T-helper 1 cell treated with Interleukin-12 subunit alpha and Interleukin-12 subunit beta and Interleukin-4 antibody, amounts not matched to agents 30 μg/mL and 1 μg/mL, for 36 hours (primary cell): ENCODE results near the gene COMT.
"Not testable (repeated sequence)": the region's sequence is repeated elsewhere in the genome, so short reads cannot be mapped to it uniquely, and the experiment has no call there.

Source experiments
- H3K27ac Mint-ChIP-seq: one replicate; pipeline ENCODE4 v1.8.0; 2021; ENCODE audit warnings: mild to moderate bottlenecking, mixed read lengths
- H3K27me3 Mint-ChIP-seq: one replicate; pipeline ENCODE4 v1.8.0; 2021; ENCODE audit warnings: low read depth, mixed read lengths
- H3K36me3 Mint-ChIP-seq: one replicate; pipeline ENCODE4 v1.8.0; 2021; ENCODE audit warnings: low read depth, mixed read lengths
- H3K4me1 Mint-ChIP-seq: one replicate; pipeline ENCODE4 v1.8.0; 2021; ENCODE audit warnings: low read depth, mixed read lengths
- H3K4me3 Mint-ChIP-seq: one replicate; pipeline ENCODE4 v1.8.0; 2021; ENCODE audit warnings: mild to moderate bottlenecking, moderate library complexity, mixed read lengths
- H3K9me3 Mint-ChIP-seq: one replicate; pipeline ENCODE4 v1.8.0; 2021; ENCODE audit warnings: mixed read lengths

COMT gene

DNA sequence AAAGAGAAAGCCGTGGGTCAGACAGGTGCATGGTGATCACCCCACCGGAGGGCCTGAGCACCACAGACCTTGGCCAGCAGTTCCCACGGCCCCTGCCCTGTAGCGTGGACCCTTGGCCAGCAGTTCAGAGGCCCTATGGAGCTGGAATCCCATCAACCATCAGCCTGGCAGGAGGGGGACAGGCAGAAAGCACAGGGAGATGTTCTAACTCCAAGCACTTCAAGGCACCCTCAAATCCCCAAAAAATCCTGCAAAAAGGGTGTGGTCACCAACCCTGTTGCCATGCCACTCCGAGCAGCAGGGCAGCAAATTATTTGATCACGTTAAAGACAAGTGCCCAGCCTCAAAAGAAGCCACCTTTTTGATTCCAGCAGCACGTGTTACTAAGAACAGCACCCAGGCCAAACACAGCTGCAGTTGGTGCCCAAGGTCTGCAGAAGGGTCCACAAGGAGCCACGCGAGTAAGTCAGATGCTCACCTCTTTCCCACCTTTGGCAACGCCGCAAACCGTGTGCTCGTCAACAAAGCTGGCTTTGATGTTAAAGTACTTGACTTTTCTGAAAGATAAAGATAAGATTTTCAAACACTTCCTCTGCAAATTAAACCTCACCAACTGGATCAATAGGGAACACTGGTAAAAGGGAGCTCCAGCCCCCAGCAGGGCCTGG is 26.2 kb upstream of the COMT start:
- Mint-ChIP-seq H3K4me1 (no peaks in the 10 kb centered on the region), H3K4me3 (no peak overlapping the region), H3K36me3 (peaks cover 16% of the 10 kb centered on the region), H3K27ac (no peak overlapping the region), H3K27me3 (no peaks in the 10 kb centered on the region), H3K9me3 (no peaks in the 10 kb centered on the region)

DNA sequence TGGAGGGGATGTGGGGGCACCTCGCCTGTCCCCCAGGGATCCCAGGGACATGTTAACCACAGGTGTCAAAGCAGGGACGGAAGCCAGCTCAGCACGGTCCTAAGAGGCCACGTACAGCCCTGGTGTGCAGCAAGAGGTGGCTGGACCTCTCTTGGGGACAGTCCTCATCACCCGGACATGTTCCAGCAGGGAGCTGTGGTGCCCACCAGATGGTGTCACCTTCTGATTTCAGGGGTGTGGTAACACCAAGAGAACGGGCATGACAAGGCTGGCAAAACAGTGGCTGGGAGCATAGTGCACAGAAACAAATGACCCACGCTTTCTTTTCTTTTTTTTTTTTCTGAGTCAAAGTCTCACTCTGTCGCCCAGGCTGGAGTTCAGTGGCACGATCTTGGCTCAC is 25.6 kb upstream of the COMT start:
- no peak overlapping the region for H3K27ac Mint-ChIP-seq
- no peaks in the 10 kb centered on the region for H3K27me3 Mint-ChIP-seq
- no peak overlapping the region for H3K4me3 Mint-ChIP-seq
- H3K4me1 Mint-ChIP-seq: no peaks in the 10 kb centered on the region
- H3K36me3 Mint-ChIP-seq: peaks cover 16% of the 10 kb centered on the region
- H3K9me3 Mint-ChIP-seq: no peaks in the 10 kb centered on the region

DNA sequence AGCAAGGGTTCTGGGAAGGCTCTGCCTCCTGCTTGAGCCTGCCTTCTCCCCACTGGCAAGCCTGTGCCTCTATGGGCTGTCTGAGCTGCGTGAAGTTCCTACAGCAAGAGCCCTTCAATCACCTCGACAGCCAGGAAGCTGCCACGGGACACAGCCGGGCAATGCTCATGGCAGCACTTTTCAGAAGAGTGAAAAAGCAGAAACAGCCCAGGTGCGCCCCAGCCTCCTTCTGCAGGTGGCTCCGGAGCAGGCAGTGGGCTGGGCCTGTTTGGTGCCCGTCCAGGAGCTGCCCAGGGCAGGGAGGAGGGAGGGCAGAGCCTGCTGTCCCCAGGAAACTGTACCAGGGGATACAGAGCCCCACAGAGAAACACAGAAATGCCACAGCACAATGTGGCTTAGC is 24.6 kb upstream of the COMT start:
- no peak overlapping the region for H3K4me3 Mint-ChIP-seq
- H3K4me1 Mint-ChIP-seq: no peaks in the 10 kb centered on the region
- H3K9me3 Mint-ChIP-seq: no peaks in the 10 kb centered on the region
- H3K27me3 Mint-ChIP-seq: no peaks in the 10 kb centered on the region
- H3K36me3 Mint-ChIP-seq: peaks cover 13% of the 10 kb centered on the region
- H3K27ac Mint-ChIP-seq: no peak overlapping the region

DNA sequence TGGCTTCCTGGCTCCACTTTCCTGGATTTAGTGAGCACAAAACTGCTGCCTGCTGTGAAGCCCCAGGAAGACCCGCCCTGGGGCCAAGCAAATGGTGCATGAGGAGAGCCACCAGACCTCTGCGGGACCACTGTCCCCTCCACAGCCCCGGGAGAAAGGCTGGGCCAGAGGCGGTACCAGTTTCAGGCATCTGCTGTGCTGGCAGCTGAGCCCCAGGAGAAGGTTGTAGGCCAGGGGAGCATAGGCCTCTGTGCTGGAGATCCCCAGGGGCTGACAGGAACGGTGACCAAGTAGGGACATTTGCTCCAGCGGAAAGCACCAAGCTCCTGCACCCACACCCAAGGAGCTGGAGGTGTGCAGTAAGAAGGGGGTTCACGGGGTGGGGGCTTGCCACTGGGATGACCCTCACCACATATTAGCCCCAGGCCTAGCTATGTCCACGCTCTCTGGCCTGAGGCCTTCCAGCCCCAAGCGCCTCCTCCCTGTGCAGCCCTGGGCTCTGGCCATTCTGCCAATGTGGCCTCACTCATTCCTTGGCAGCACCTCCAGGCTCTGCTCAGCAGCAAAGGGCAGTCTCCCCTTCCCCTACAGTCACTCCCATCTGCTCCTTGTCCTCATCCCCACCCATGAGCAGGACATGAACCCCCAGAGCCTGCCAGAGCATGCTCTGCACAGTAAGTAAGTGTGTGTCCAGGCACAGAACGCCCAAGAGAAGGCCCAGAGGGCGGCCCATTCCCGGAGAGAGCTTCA is 24.0 kb upstream of the COMT start:
- H3K9me3 Mint-ChIP-seq: no peaks in the 10 kb centered on the region
- H3K4me1 Mint-ChIP-seq: no peaks in the 10 kb centered on the region
- H3K36me3 Mint-ChIP-seq: peaks cover 13% of the 10 kb centered on the region
- H3K27me3 Mint-ChIP-seq: no peaks in the 10 kb centered on the region
- no peak overlapping the region for H3K4me3 Mint-ChIP-seq
- H3K27ac Mint-ChIP-seq: no peak overlapping the region

DNA sequence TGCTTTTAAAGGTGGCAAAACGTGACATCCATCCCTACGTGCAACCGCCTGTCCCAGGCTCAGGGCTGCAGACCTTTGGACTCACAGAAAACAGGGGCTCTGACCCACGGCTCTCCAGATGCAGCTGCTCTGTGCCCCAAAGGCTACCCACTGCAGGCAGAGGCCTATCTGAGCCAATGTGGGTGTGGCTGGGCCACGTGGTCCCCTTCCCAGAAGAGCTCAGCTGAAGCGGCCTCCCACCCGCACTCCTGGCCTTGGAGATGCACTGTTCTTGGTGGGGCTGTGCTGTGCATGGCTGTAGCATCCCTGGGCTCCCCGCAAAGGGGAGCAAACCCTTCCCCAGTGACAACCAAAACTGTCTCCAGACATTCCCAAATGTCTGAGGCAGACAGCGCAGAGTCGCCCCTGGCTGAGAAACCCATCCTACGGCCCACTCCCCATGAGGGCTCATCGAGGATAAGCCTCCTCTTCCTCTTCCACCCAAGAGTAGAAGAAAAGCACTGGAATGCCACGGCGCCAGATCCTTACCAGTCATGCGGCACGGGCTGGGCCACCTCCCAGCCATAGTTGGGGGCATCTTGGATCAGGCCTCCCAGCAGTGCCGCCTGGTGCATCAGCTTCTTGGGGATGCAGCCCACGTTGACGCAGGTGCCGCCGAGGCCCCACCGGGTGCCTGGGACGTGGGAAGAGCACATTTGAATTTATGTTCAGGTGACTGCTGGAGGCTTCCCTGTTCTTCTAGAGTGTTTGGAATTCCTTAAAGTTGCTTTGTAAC is 23.1 kb upstream of the COMT start:
- H3K27ac Mint-ChIP-seq: no peak overlapping the region
- no peak overlapping the region for H3K4me3 Mint-ChIP-seq
- peaks cover 12% of the 10 kb centered on the region for H3K36me3 Mint-ChIP-seq

DNA sequence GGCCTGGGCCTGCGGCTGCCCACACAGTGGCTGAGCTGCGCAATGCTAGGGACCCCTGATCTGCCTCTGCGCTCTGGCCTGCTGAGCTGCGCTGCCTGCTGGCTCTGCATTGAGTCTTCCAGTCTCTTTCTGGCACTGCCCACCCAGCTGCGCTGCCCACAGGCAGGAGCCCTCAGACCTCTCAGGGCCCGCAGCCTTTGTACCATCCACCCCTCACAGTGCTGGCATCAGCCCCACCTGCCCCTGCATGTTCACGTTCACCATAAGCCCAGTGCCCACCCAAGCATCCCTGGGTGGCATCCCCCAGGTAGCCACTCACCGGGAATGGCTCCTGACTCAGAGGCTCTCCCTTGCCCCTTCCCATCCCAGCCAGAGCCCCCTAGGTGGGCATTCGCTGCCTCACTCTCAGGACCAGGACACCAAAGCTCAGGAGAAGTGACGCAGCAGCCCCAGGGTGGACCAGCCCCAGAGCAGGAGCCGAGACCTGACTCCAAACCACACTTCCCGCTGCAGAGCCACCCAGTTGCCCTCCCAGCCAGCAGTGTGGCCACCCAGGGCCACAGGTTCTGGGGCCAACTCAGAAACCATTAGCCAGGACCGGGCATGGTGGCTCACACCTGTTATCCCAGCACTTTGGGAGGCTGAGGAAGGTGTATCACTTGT is 21.7 kb upstream of the COMT start:
- Mint-ChIP-seq H3K36me3 (peaks cover 3% of the 10 kb centered on the region), H3K9me3 (no peaks in the 10 kb centered on the region), H3K27me3 (no peaks in the 10 kb centered on the region), H3K27ac (no peak overlapping the region), H3K4me1 (no peaks in the 10 kb centered on the region), H3K4me3 (no peak overlapping the region)

More for the DNA sequence above, 23.1 kb upstream of the COMT start:
- H3K9me3 Mint-ChIP-seq: no peaks in the 10 kb centered on the region
- no peaks in the 10 kb centered on the region for H3K4me1 Mint-ChIP-seq
- no peaks in the 10 kb centered on the region for H3K27me3 Mint-ChIP-seq

DNA sequence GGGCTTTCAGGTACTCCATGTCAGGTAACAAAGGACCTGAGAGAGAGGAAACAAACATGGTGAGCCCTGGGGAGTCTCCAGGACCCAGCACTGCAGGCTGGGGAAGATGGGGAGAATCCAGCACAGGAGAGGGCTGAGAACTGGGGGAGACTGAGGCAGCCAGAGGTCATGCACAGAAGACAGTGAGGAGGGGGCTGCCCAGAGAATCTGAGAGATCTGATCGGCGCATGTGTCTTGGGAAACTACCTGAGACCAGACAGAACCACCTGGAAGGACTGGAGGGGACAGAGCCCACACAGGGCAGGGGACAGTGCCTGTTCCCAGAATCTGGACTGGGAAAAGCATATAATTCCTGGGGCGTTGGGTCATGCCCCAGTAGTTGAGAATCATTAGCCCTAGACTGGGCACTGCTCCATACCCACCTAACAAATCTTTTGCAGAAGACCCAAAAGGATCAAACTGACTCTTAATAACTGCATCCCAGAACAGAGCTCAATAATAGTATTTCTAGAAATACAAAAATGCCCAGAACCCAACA is 20.0 kb upstream of the COMT start:
- H3K27me3 Mint-ChIP-seq: no peaks in the 10 kb centered on the region
- no peaks in the 10 kb centered on the region for H3K9me3 Mint-ChIP-seq
- peaks cover 2% of the 10 kb centered on the region for H3K36me3 Mint-ChIP-seq
- H3K4me1 Mint-ChIP-seq: no peaks in the 10 kb centered on the region
- no peak overlapping the region for H3K27ac Mint-ChIP-seq
- H3K4me3 Mint-ChIP-seq: no peak overlapping the region

DNA sequence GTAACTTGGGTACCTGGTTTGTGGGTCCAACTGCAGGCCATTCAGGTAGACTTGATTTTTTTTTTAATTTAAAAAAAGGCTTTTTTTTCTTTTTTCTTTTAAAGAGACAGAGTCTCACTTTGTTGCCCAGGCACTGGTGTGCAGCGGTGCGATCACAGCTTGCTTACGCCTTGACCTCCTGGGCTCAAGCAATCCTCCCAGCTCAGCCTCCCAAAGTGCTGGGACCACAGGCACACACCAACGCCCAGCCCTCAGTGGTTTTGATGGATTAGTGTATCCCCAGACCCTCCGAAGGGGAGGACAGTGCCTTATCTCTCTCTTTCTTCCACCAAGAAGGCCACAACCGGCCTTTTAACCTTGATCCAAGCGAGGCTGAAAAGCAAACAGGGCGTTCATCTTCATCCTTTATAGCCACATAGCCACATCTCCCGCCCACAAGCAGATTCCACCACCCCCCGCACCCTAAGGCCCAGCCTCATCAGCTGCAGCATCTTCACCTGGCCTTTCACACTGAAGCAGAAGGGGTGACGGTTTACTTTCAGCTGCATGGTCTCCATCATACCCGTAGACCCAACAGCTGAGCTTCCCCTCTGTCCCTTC is 17.6 kb upstream of the COMT start:
- peaks cover 2% of the 10 kb centered on the region for H3K36me3 Mint-ChIP-seq
- no peak overlapping the region for H3K27ac Mint-ChIP-seq
- no peaks in the 10 kb centered on the region for H3K9me3 Mint-ChIP-seq

DNA sequence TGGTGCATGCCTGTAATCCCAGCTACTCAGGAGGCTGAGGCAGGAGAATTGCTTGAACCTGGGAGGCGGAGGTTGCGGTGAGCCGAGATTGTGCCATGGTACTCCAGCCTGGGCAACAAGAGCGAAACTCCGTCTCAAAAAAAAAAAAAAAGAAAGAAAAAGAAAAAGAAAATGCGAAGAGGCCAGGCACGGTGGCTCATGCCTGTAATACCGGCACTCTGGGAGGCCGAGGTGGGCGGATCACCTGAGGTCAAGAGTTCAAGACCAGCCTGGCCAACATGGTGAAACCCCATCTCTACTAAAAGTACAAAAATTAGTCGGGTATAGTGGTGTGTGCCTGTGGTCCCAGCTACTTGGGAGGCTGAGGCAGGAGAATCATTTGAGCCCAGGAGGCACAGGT is 15.5 kb upstream of the COMT start:
- H3K27me3 Mint-ChIP-seq, H3K9me3 Mint-ChIP-seq, H3K4me1 Mint-ChIP-seq: not testable (repeated sequence)

More for the DNA sequence above, 17.6 kb upstream of the COMT start:
- no peaks in the 10 kb centered on the region for H3K4me1 Mint-ChIP-seq
- H3K27me3 Mint-ChIP-seq: no peaks in the 10 kb centered on the region
- no peak overlapping the region for H3K4me3 Mint-ChIP-seq

DNA sequence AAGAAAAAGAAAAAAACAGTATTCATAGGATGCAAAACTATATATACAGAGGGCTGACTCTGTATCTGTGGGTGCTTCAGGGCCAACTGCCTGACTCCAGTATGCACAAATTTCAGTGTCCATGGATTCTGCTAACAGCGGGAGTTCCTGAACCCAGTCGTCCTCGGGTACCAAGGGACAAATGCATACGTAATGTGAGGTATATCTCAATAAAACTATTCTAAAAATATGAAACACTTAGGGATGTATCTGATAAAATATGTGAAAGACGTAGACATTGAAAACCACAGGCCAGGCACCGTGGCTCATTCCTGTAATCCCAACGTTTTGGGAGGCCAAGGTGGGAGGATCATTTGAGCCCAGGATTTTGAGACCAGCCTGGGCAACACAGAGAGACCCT is 13.9 kb upstream of the COMT start:
- Mint-ChIP-seq H3K27me3 (no peaks in the 10 kb centered on the region), H3K4me3 (no peak overlapping the region), H3K4me1 (no peaks in the 10 kb centered on the region), H3K36me3 (peaks cover 2% of the 10 kb centered on the region), H3K27ac (no peak overlapping the region), H3K9me3 (no peaks in the 10 kb centered on the region)

More for the DNA sequence above, 15.5 kb upstream of the COMT start:
- H3K36me3 Mint-ChIP-seq, H3K4me3 Mint-ChIP-seq, H3K27ac Mint-ChIP-seq: not testable (repeated sequence)

DNA sequence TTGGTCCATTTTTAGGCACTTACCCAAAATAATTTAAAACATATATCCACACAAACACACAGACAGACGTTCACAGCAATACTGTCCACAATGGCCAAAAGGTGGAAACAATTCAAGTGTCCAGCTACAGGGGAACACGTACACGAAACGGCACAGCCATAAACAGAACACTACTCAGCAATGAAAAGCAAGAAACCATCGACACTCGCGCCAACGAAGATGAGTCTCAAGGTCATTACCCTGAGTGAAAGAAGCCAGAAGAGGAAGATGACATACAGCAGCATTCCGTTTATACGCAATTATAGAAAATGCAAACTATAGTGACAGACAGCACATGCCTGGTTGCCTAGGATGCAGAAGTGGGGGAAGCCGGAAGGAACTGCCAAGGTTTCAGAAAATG is 13.4 kb upstream of the COMT start:
- H3K4me1 Mint-ChIP-seq: no peaks in the 10 kb centered on the region
- H3K27me3 Mint-ChIP-seq: no peaks in the 10 kb centered on the region
- H3K4me3 Mint-ChIP-seq: no peak overlapping the region
- H3K36me3 Mint-ChIP-seq: peaks cover 2% of the 10 kb centered on the region
- H3K27ac Mint-ChIP-seq: no peak overlapping the region
- no peaks in the 10 kb centered on the region for H3K9me3 Mint-ChIP-seq

DNA sequence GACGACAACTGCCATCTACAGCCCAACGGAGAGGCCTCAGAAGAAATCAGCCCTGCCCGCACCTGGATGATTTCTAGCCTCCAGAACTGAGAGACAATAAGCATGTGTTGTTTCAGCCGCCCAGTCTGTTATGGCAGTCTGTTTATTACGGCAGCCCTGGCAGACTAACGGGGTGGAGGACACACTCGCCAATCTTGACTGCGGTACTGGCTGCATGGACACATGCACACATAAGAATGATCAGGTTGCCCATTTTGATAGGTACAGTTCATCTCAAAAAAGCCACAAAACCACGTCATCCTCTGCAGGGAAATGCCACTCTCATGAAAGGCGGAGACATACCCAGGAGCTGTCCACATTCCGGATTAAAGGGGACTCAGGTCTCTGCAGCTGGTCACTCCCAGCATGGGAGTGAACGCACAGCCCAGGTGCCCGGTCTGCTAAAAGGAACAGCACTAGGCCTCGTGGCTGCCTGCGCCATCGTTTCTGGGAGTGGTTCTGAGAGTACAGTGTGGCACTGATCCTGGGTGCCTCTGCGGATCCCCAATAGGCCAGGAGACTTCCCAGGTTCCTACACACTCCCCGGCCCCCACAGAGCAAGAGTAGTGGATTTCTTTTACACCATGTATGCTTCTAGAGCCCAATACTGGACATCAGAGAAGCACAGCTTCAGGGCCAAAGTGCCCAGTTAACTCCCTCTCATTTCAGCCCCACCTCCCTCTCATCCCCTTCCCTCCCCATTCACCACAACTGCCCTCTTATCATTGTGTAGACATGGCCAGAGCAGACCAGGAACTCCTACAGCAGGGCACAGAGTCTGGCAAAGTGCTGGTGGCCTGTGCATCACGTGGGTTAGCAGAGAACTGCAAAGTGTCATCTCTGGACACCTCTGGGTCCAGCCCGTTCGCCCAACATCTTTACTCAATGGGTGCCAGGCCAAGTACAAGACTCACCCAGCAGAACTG is 11.7 kb upstream of the COMT start:
- Mint-ChIP-seq H3K4me1 (no peaks in the 10 kb centered on the region), H3K27me3 (no peaks in the 10 kb centered on the region), H3K27ac (no peak overlapping the region), H3K36me3 (no peaks in the 10 kb centered on the region), H3K4me3 (peak overlapping the region; percentile 30), H3K9me3 (no peaks in the 10 kb centered on the region)
